ENCODE measurements around the gene ZNF787. TPM values are rescaled to one million over a fixed set of nuclear protein-coding genes. Genes with fewer than 3 reads are reported as not detected.

ZNF787 gene
- total RNA-seq (2022; extraction: Qiagen RNA extraction): 28.1 to 48.8 TPM (median 46.5 TPM) in 5 replicates

GRCh38 chr19:56121180-56122167 lies at the start of gene ZNF787:
ZNF787 (minus strand) TSS chr19:56121295; CDS start chr19:56103217, 18,078 bp downstream.

GRCh38 chr19:56140583-56141416 lies 19.7 kb upstream of the ZNF787 start, which contains the start of gene ZNF444:
ZNF444 (plus strand) TSS chr19:56141287; CDS start chr19:56146912, 5,625 bp downstream.

Other genes starting within 250 kb of the ZNF787 start
- not detected in 5 replicates for gene NLRP13, start 189.0 kb downstream of the ZNF787 start, total RNA-seq (2022; extraction: Qiagen RNA extraction)
- gene NLRP8, start 173.5 kb downstream of the ZNF787 start, total RNA-seq (2022; extraction: Qiagen RNA extraction): not detected in 5 replicates
- 0.03 to 0.08 TPM (median 0.07 TPM) in 5 replicates for gene NLRP5, start 134.5 kb downstream of the ZNF787 start, total RNA-seq (2022; extraction: Qiagen RNA extraction)
- gene ZNF444, start 20.0 kb upstream of the ZNF787 start, total RNA-seq (2022; extraction: Qiagen RNA extraction): 15.6 to 27.5 TPM (median 25.2 TPM) in 5 replicates
- not detected in 5 replicates for gene GALP, start 54.7 kb upstream of the ZNF787 start, total RNA-seq (2022; extraction: Qiagen RNA extraction)
- gene ZSCAN5B, start 76.5 kb upstream of the ZNF787 start, total RNA-seq (2022; extraction: Qiagen RNA extraction): 0.06 TPM in 1 of 5 replicates, not detected in the others
- gene ZSCAN5C, start 81.0 kb upstream of the ZNF787 start, total RNA-seq (2022; extraction: Qiagen RNA extraction): 0.07 TPM in 1 of 5 replicates, not detected in the others
- gene EDDM13, start 151.5 kb upstream of the ZNF787 start, total RNA-seq (2022; extraction: Qiagen RNA extraction): not detected in 5 replicates
- 6.5 to 8.4 TPM (median 6.5 TPM) in 5 replicates for gene ZSCAN5A, start 193.5 kb upstream of the ZNF787 start, total RNA-seq (2022; extraction: Qiagen RNA extraction)